ENCODE measurements around the gene PPIP5K1. TPM values are rescaled to one million over a fixed set of nuclear protein-coding genes. Genes with fewer than 3 reads are reported as not detected.

The PPIP5K1 gene
- total RNA-seq, 1 experiment from 2014 or later = 33.5 TPM

DNA sequence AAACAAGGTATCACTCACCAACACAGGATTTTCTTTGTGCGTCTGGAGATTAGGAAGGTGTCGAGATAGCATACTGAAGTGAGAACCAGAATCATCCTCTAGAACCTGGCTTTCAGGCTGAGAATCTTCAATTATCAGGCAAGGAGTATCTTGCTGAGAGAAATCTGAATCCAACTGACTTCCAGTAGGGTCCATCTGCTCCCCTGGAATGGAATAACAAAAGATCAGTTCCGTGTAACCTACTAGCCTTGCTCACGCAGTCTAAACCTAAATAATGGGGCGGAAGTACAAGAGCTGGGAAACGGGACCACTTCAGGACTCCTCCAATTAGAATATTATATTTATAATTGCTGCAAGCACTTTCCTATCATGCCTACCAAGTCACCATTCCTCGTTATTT is 97.7 kb downstream of the PPIP5K1 start:
- TF ChIP-seq, protein P1, sequence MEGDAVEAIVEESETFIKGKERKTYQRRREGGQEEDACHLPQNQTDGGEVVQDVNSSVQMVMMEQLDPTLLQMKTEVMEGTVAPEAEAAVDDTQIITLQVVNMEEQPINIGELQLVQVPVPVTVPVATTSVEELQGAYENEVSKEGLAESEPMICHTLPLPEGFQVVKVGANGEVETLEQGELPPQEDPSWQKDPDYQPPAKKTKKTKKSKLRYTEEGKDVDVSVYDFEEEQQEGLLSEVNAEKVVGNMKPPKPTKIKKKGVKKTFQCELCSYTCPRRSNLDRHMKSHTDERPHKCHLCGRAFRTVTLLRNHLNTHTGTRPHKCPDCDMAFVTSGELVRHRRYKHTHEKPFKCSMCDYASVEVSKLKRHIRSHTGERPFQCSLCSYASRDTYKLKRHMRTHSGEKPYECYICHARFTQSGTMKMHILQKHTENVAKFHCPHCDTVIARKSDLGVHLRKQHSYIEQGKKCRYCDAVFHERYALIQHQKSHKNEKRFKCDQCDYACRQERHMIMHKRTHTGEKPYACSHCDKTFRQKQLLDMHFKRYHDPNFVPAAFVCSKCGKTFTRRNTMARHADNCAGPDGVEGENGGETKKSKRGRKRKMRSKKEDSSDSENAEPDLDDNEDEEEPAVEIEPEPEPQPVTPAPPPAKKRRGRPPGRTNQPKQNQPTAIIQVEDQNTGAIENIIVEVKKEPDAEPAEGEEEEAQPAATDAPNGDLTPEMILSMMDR (conservative IDR thresholded peaks at IDR 0.05; ENCODE audit: low read depth, low read length) = no peak
- no peak for TF ChIP-seq EZH2 (IDR thresholded peaks at IDR 0.05; ENCODE audit: borderline replicate concordance, low read depth, low read length, poor library complexity, severe bottlenecking)
- DNase-seq (ENCODE audit: low spot score) = no peak
- intact Hi-C loops (cut with micrococcal nuclease; ENCODE audit: unreplicated experiment) = no loop called here
- POLR2A ChIA-PET (ENCODE audit: low non-redundant PET) = interaction anchor here (0.6 kb wide), 1 partner anchor 40 kb away, joined by 3 read pairs; no protein-coding TSS in a partner anchor
- H3K27ac ChIP-seq (ENCODE audit: low read depth, low read length, poor library complexity, severe bottlenecking) = peak overlapping the region; percentile 85
- BruUV-seq (replicated peaks) = no TSS peak
- peaks cover 15% of the 10 kb centered on the region for H3K4me1 ChIP-seq (ENCODE audit: insufficient read depth, low read length, poor library complexity, severe bottlenecking)
- no peaks in the 10 kb centered on the region for H3K27me3 ChIP-seq (replicated peaks; ENCODE audit: insufficient read depth, low read depth, low read length, poor library complexity)
- CTCF ChIA-PET = no interaction called here
- peaks cover 37% of the 10 kb centered on the region for H3K36me3 ChIP-seq (ENCODE audit: insufficient read depth, low read length, poor library complexity, severe bottlenecking)
- peak overlapping the region; percentile 93 for H3K4me3 ChIP-seq (ENCODE audit: low read depth, low read length, poor library complexity, severe bottlenecking)
- no peaks in the 10 kb centered on the region for H3K9me3 ChIP-seq (ENCODE audit: low read depth, low read length, poor library complexity, severe bottlenecking)

DNA sequence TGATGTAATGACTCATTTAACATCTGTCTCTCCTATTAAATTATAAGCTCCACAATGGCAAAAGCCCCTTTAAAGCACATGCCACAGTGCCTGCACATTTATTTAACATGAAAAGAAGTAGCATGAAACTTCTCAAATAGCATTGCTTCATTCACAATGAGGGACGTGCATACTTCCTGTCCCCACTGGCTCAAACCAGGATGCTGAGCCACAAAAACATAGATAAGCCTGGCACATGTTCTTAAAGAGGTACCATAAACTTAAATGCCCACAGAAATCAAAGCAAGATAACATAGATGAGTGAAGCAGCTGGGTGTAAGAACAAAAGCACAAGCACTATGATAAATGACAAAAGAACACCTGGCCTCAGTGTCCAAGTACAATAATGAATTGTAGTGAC is 100.8 kb downstream of the PPIP5K1 start:
- Histone ChIP-seq H3K27ac (ENCODE audit: low read depth, low read length, poor library complexity, severe bottlenecking) (no peak overlapping the region), H3K36me3 (ENCODE audit: insufficient read depth, low read length, poor library complexity, severe bottlenecking) (peaks cover 51% of the 10 kb centered on the region), H3K27me3 (replicated peaks; ENCODE audit: insufficient read depth, low read depth, low read length, poor library complexity) (no peaks in the 10 kb centered on the region), H3K9me3 (ENCODE audit: low read depth, low read length, poor library complexity, severe bottlenecking) (no peaks in the 10 kb centered on the region), H3K4me3 (ENCODE audit: low read depth, low read length, poor library complexity, severe bottlenecking) (no peak overlapping the region), H3K4me1 (ENCODE audit: insufficient read depth, low read length, poor library complexity, severe bottlenecking) (peaks cover 15% of the 10 kb centered on the region)
- intact Hi-C loops (cut with micrococcal nuclease; ENCODE audit: unreplicated experiment) = no loop called here
- ChIA-PET CTCF (no interaction called here), POLR2A (ENCODE audit: low non-redundant PET) (no interaction called here)
- TF ChIP-seq, protein P1 (conservative IDR thresholded peaks at IDR 0.05; ENCODE audit: low read depth, low read length) = no peak
- TF ChIP-seq EZH2 (IDR thresholded peaks at IDR 0.05; ENCODE audit: borderline replicate concordance, low read depth, low read length, poor library complexity, severe bottlenecking) = no peak
- BruUV-seq (replicated peaks) = no TSS peak
- DNase-seq (ENCODE audit: low spot score) = no peak

DNA sequence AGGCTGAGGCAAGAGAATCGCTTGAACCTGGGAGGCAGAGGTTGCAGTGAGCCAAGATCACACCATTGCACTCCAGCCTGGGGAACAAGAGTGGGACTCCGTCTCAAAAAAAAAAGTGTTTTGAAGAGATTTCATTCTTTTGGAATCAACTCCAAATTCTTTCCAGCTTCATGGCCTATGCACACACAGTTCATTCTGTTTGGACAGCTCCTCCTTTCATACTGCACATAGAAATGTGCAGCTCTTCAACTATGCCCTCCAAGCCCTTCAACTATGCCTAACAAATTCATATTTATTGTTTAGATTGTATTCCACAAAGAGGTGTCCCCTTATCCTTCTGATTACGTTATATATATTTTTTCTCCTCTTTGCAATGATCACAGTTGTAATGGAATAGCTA is 101.2 kb downstream of the PPIP5K1 start:
- H3K27ac ChIP-seq (ENCODE audit: low read depth, low read length, poor library complexity, severe bottlenecking) = no peak overlapping the region
- no peak for DNase-seq (ENCODE audit: low spot score)
- H3K27me3 ChIP-seq (replicated peaks; ENCODE audit: insufficient read depth, low read depth, low read length, poor library complexity) = no peaks in the 10 kb centered on the region
- peaks cover 12% of the 10 kb centered on the region for H3K4me1 ChIP-seq (ENCODE audit: insufficient read depth, low read length, poor library complexity, severe bottlenecking)
- ChIA-PET POLR2A (ENCODE audit: low non-redundant PET) (no interaction called here), CTCF (no interaction called here)
- H3K4me3 ChIP-seq (ENCODE audit: low read depth, low read length, poor library complexity, severe bottlenecking) = no peak overlapping the region
- BruUV-seq (replicated peaks) = TSS peak; percentile 1
- H3K9me3 ChIP-seq (ENCODE audit: low read depth, low read length, poor library complexity, severe bottlenecking) = no peaks in the 10 kb centered on the region
- intact Hi-C loops (cut with micrococcal nuclease; ENCODE audit: unreplicated experiment) = no loop called here
- peaks cover 51% of the 10 kb centered on the region for H3K36me3 ChIP-seq (ENCODE audit: insufficient read depth, low read length, poor library complexity, severe bottlenecking)
- TF ChIP-seq, protein P1 (conservative IDR thresholded peaks at IDR 0.05; ENCODE audit: low read depth, low read length) = no peak
- TF ChIP-seq EZH2 (IDR thresholded peaks at IDR 0.05; ENCODE audit: borderline replicate concordance, low read depth, low read length, poor library complexity, severe bottlenecking) = no peak
